ENCODE measurements around the gene TYRP1.

TYRP1 gene

GRCh38 chr9:12651125-12651524 is 42.1 kb upstream of the TYRP1 start:
- Histone ChIP-seq H4K20me1 (ENCODE audit: low read depth, low read length) (no peaks in the 10 kb centered on the region), H3K27ac (ENCODE audit: low read depth, low read length) (no peak overlapping the region), H3K4me3 (ENCODE audit: insufficient read depth, low read length, poor library complexity, severe bottlenecking) (no peak overlapping the region), H3K79me2 (ENCODE audit: insufficient read depth, low read length) (no peaks in the 10 kb centered on the region), H3K4me2 (ENCODE audit: low read depth, low read length, poor library complexity, severe bottlenecking) (no peak overlapping the region), H3K9me2 (replicated peaks; ENCODE audit: insufficient read depth, low read length) (no peaks in the 10 kb centered on the region), H3F3A (ENCODE audit: insufficient read depth) (no peaks in the 10 kb centered on the region), H3K9me3 (ENCODE audit: insufficient read depth, low read length) (no peaks in the 10 kb centered on the region; the same call in 1 of the 2 replicates), H2AFZ (ENCODE audit: low read depth, low read length, severe bottlenecking) (no peak overlapping the region), H3K27me3 (ENCODE audit: low read length) (no peaks in the 10 kb centered on the region), H3K9ac (ENCODE audit: low read length) (no peak overlapping the region), H3K36me3 (ENCODE audit: low read length) (no peaks in the 10 kb centered on the region)
- TF ChIP-seq CTCF (IDR thresholded peaks at IDR 0.05; ENCODE audit: insufficient read depth, low read length, poor library complexity, severe bottlenecking): no peak
- TF ChIP-seq EZH2phosphoT487 (conservative IDR thresholded peaks at IDR 0.05; ENCODE audit: low read length): no peak

- no peak overlapping the region for H3K4me3 ChIP-seq (ENCODE audit: insufficient read depth, low read length, poor library complexity, severe bottlenecking)
- no peak overlapping the region for H3K27ac ChIP-seq (ENCODE audit: low read depth, low read length)
- H3K36me3 ChIP-seq (ENCODE audit: low read length): no peaks in the 10 kb centered on the region
- H3K4me2 ChIP-seq (ENCODE audit: low read depth, low read length, poor library complexity, severe bottlenecking): no peak overlapping the region
- no peaks in the 10 kb centered on the region for H4K20me1 ChIP-seq (ENCODE audit: low read depth, low read length)
- H3K9me2 ChIP-seq (replicated peaks; ENCODE audit: insufficient read depth, low read length): no peaks in the 10 kb centered on the region
- TF ChIP-seq EZH2phosphoT487 (conservative IDR thresholded peaks at IDR 0.05; ENCODE audit: low read length): no peak
- no peaks in the 10 kb centered on the region for H3F3A ChIP-seq (ENCODE audit: insufficient read depth)
- no peaks in the 10 kb centered on the region; the same call in 1 of the 2 replicates for H3K9me3 ChIP-seq (ENCODE audit: insufficient read depth, low read length)
- no peak overlapping the region for H2AFZ ChIP-seq (ENCODE audit: low read depth, low read length, severe bottlenecking)
- H3K79me2 ChIP-seq (ENCODE audit: insufficient read depth, low read length): no peaks in the 10 kb centered on the region
- H3K9ac ChIP-seq (ENCODE audit: low read length): no peak overlapping the region
- no peaks in the 10 kb centered on the region for H3K27me3 ChIP-seq (ENCODE audit: low read length)
These were observed 40.2 kb upstream of the TYRP1 start for GRCh38 chr9:12652973-12653372.

GRCh38 chr9:12656803-12657202 is 36.4 kb upstream of the TYRP1 start:
- H3K4me3 ChIP-seq (ENCODE audit: insufficient read depth, low read length, poor library complexity, severe bottlenecking): no peak overlapping the region
- no peaks in the 10 kb centered on the region for H4K20me1 ChIP-seq (ENCODE audit: low read depth, low read length)
- H3K36me3 ChIP-seq (ENCODE audit: low read length): no peaks in the 10 kb centered on the region
- H3F3A ChIP-seq (ENCODE audit: insufficient read depth): no peaks in the 10 kb centered on the region
- H3K9me2 ChIP-seq (replicated peaks; ENCODE audit: insufficient read depth, low read length): no peaks in the 10 kb centered on the region
- no peaks in the 10 kb centered on the region for H3K27me3 ChIP-seq (ENCODE audit: low read length)
- no peak overlapping the region for H3K27ac ChIP-seq (ENCODE audit: low read depth, low read length)
- no peak overlapping the region for H2AFZ ChIP-seq (ENCODE audit: low read depth, low read length, severe bottlenecking)
- no peak for TF ChIP-seq CTCF (IDR thresholded peaks at IDR 0.05; ENCODE audit: insufficient read depth, low read length, poor library complexity, severe bottlenecking)
- TF ChIP-seq EZH2phosphoT487 (conservative IDR thresholded peaks at IDR 0.05; ENCODE audit: low read length): no peak
- H3K9ac ChIP-seq (ENCODE audit: low read length): no peak overlapping the region
- no peaks in the 10 kb centered on the region; the same call in 1 of the 2 replicates for H3K9me3 ChIP-seq (ENCODE audit: insufficient read depth, low read length)
- no peak overlapping the region for H3K4me2 ChIP-seq (ENCODE audit: low read depth, low read length, poor library complexity, severe bottlenecking)
- H3K79me2 ChIP-seq (ENCODE audit: insufficient read depth, low read length): no peaks in the 10 kb centered on the region

- Histone ChIP-seq H3F3A (ENCODE audit: insufficient read depth) (no peaks in the 10 kb centered on the region), H3K27me3 (ENCODE audit: low read length) (no peaks in the 10 kb centered on the region), H3K9ac (ENCODE audit: low read length) (no peak overlapping the region), H3K9me3 (ENCODE audit: insufficient read depth, low read length) (no peaks in the 10 kb centered on the region; the same call in 1 of the 2 replicates), H4K20me1 (ENCODE audit: low read depth, low read length) (no peaks in the 10 kb centered on the region), H3K9me2 (replicated peaks; ENCODE audit: insufficient read depth, low read length) (no peaks in the 10 kb centered on the region), H3K79me2 (ENCODE audit: insufficient read depth, low read length) (no peaks in the 10 kb centered on the region), H3K4me3 (ENCODE audit: insufficient read depth, low read length, poor library complexity, severe bottlenecking) (no peak overlapping the region), H3K36me3 (ENCODE audit: low read length) (no peaks in the 10 kb centered on the region), H2AFZ (ENCODE audit: low read depth, low read length, severe bottlenecking) (no peak overlapping the region), H3K4me2 (ENCODE audit: low read depth, low read length, poor library complexity, severe bottlenecking) (no peak overlapping the region), H3K27ac (ENCODE audit: low read depth, low read length) (no peak overlapping the region)
- TF ChIP-seq CTCF (IDR thresholded peaks at IDR 0.05; ENCODE audit: insufficient read depth, low read length, poor library complexity, severe bottlenecking) (no peak), EZH2phosphoT487 (conservative IDR thresholded peaks at IDR 0.05; ENCODE audit: low read length) (no peak)
These were observed 36.0 kb upstream of the TYRP1 start for GRCh38 chr9:12657233-12657632.

Data from SU-DHL-6 (cell line).